ENCODE measurements around the gene INPP5K.
A peak's percentile ranks its signal among the peaks of the same experiment; 100 is the strongest.
"Not testable (repeated sequence)": the region's sequence is repeated elsewhere in the genome, so short reads cannot be mapped to it uniquely, and the experiment has no call there.

The INPP5K gene

GRCh38 chr17:1449412-1449967 lies 66.9 kb downstream of the INPP5K start:
- peaks cover 6% of the 10 kb centered on the region for H3K4me1 ChIP-seq (ENCODE audit: control insufficient read depth, insufficient read depth, low read length)
- ChIA-PET CTCF (interaction anchor here (0.6 to 1.2 kb wide), 2 partner anchors 9 to 84 kb away, joined by 3 read pairs; no protein-coding TSS in a partner anchor), POLR2A (interaction anchor here (1.0 kb wide), 1 partner anchor 12 kb away, joined by 3 read pairs; no protein-coding TSS in a partner anchor)
- no peak overlapping the region for H3K27ac ChIP-seq (ENCODE audit: extremely low read depth, low read depth, low read length)
- H3K9me3 ChIP-seq (ENCODE audit: control insufficient read depth, insufficient read depth, low read depth, low read length), result no peaks in the 10 kb centered on the region
- peaks cover 17 to 31% of the 10 kb centered on the region in 2 experiments for H3K36me3 ChIP-seq (ENCODE audit: control insufficient read depth in 2 of 2, insufficient read depth in 1 of 2, low read length in 2 of 2)
- TF ChIP-seq PRDM1 (tag by site-specific recombination; IDR thresholded peaks at IDR 0.05), result no peak
- TF ChIP-seq ZNF449 (tag by site-specific recombination; IDR thresholded peaks at IDR 0.05), result peak; percentile 70; the same call in 1 of the 2 replicates
- H3K4me3 ChIP-seq (ENCODE audit: low read depth, low read length), result no peak overlapping the region

GRCh38 chr17:1447052-1447451 lies 69.4 kb downstream of the INPP5K start:
- ChIA-PET CTCF (interaction anchor here (1.0 kb wide), 1 partner anchor 82 kb away, joined by 5 read pairs; no protein-coding TSS in a partner anchor), POLR2A (interaction anchor here (1.4 kb wide), 1 partner anchor 47 kb away, joined by 6 read pairs; the partner anchor contains the start of gene YWHAE)
- Histone ChIP-seq H3K27ac (ENCODE audit: extremely low read depth, low read depth, low read length) (0 out of 2 replicates have a peak overlapping the region, but pooled peaks have one; percentile 17), H3K9me3 (ENCODE audit: control insufficient read depth, insufficient read depth, low read depth, low read length) (no peaks in the 10 kb centered on the region), H3K4me1 (ENCODE audit: control insufficient read depth, insufficient read depth, low read length) (no peaks in the 10 kb centered on the region), H3K36me3 (ENCODE audit: control insufficient read depth in 2 of 2, insufficient read depth in 1 of 2, low read length in 2 of 2) (peaks cover 8 to 20% of the 10 kb centered on the region in 2 experiments), H3K4me3 (ENCODE audit: low read depth, low read length) (no peak overlapping the region)
- TF ChIP-seq ZNF600 (tag by site-specific recombination; IDR thresholded peaks at IDR 0.05) (peak; percentile 29; the same call in 1 of the 2 replicates), KLF10 (tag by site-specific recombination; IDR thresholded peaks at IDR 0.05) (no peak), ZNF398 (tag by site-specific recombination; IDR thresholded peaks at IDR 0.05) (no peak), OSR2 (tag by site-specific recombination; IDR thresholded peaks at IDR 0.05) (no peak), ZSCAN30 (tag by site-specific recombination; IDR thresholded peaks at IDR 0.05) (no peak)

- POLR2A ChIA-PET, result no interaction called here
- CTCF ChIA-PET, result no interaction called here
- Histone ChIP-seq H3K9me3 (ENCODE audit: control insufficient read depth, insufficient read depth, low read depth, low read length) (no peaks in the 10 kb centered on the region), H3K4me1 (ENCODE audit: control insufficient read depth, insufficient read depth, low read length) (no peaks in the 10 kb centered on the region), H3K4me3 (ENCODE audit: low read depth, low read length) (no peak overlapping the region), H3K36me3 (ENCODE audit: control insufficient read depth in 2 of 2, insufficient read depth in 1 of 2, low read length in 2 of 2) (peaks cover 5 to 20% of the 10 kb centered on the region in 2 experiments; a peak in 2 of 3 replicates), H3K27ac (ENCODE audit: extremely low read depth, low read depth, low read length) (0 out of 2 replicates have a peak overlapping the region, but pooled peaks have one; percentile 16)
- TF ChIP-seq ZSCAN30 (tag by site-specific recombination; IDR thresholded peaks at IDR 0.05), result no peak
- no peak for TF ChIP-seq ZNF747 (tag by site-specific recombination; IDR thresholded peaks at IDR 0.05)
- TF ChIP-seq ZNF645 (tag by site-specific recombination; IDR thresholded peaks at IDR 0.05), result no peak
- no peak for TF ChIP-seq ZNF514 (tag by site-specific recombination; IDR thresholded peaks at IDR 0.05)
Observed at GRCh38 chr17:1446201-1446600, 70.2 kb downstream of the INPP5K start.

GRCh38 chr17:1445695-1446094 lies 70.7 kb downstream of the INPP5K start:
- peaks cover 8 to 20% of the 10 kb centered on the region in 2 experiments; a peak in 2 of 3 replicates for H3K36me3 ChIP-seq (ENCODE audit: control insufficient read depth in 2 of 2, insufficient read depth in 1 of 2, low read length in 2 of 2)
- H3K9me3 ChIP-seq (ENCODE audit: control insufficient read depth, insufficient read depth, low read depth, low read length); POLR2A ChIA-PET; CTCF ChIA-PET; H3K4me1 ChIP-seq (ENCODE audit: control insufficient read depth, insufficient read depth, low read length); H3K4me3 ChIP-seq (ENCODE audit: low read depth, low read length); H3K27ac ChIP-seq (ENCODE audit: extremely low read depth, low read depth, low read length): not testable (repeated sequence)

Data from HEK293 (cell line).